KOPT-K1 (cell line): ENCODE data around the gene BHLHA9.
"Not testable (repeated sequence)": the region's sequence is repeated elsewhere in the genome, so short reads cannot be mapped to it uniquely, and the experiment has no call there.

ENCODE experiments used
- H3K27ac ChIP-seq: fragments of 200-600 bp; sonication (generic); 2 replicates; pipeline ENCODE4 v1.5.1; 2016; ENCODE audit warnings: antibody characterized with exemption, mild to moderate bottlenecking, low read depth, low read length; ENCODE audit not compliant: poor library complexity, severe bottlenecking
- H3K36me3 ChIP-seq: fragments of 200-600 bp; sonication (generic); 2 replicates; pipeline ENCODE4 v1.5.1; 2017; ENCODE audit warnings: antibody characterized with exemption, mild to moderate bottlenecking, low read length, moderate library complexity; ENCODE audit not compliant: insufficient read depth
- H3K9me3 ChIP-seq: fragments of 200-600 bp; sonication (generic); 2 replicates; pipeline ENCODE4 v1.5.1; 2017; ENCODE audit warnings: antibody characterized with exemption, low read length, mild to moderate bottlenecking; ENCODE audit not compliant: insufficient read depth, poor library complexity, severe bottlenecking

The BHLHA9 gene

DNA sequence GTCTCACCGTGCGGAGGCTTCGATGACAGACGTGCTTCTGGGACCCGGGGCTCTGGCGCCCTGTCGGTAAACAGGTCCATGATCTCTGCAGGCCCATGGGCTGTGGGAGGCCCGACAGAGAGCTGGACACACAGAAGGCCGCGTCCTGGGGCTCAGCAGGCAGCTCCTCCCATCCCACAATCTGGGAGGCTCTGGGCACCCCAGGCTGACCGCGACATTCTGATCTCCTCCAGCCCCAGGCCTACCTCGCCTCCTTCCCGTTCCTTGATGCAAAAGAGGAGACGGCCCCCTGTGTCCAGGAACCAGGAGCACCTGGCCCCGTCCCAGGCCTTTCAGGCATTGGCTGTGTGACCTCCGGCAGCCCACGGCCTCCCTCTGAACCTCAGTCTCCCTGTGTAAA is 32.5 kb downstream of the BHLHA9 start:
- H3K27ac ChIP-seq, result no peak overlapping the region
- no peaks in the 10 kb centered on the region for H3K9me3 ChIP-seq
- no peaks in the 10 kb centered on the region for H3K36me3 ChIP-seq

DNA sequence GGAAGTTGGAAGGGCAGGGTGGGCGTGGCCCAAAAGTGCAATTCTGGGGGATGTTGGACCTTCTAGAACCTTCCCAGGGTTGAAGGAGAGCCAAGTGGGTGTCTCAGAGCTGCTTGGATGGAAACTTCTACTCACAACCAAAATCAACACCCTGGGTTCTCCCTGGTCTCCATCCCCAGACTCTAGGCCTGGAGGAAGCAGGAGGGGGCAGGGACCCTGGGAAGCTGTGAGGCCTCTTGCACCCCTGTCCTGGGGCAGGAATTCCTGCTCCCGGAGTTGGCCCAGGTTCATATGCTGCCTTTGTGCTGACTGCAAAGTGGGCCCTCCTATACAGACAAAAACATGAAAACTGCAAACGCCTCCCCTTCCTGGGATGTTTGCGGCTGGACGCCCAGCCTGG is 34.3 kb downstream of the BHLHA9 start:
- no peaks in the 10 kb centered on the region for H3K9me3 ChIP-seq
- H3K36me3 ChIP-seq, result no peaks in the 10 kb centered on the region
- H3K27ac ChIP-seq, result no peak overlapping the region

- H3K9me3 ChIP-seq, result no peaks in the 10 kb centered on the region
- no peak overlapping the region for H3K27ac ChIP-seq
- H3K36me3 ChIP-seq, result no peaks in the 10 kb centered on the region
Measured at GRCh38 chr17:1304962-1305563, 34.8 kb downstream of the BHLHA9 start.

GRCh38 chr17:1307829-1308228 is 37.6 kb downstream of the BHLHA9 start:
- H3K27ac ChIP-seq, H3K36me3 ChIP-seq, H3K9me3 ChIP-seq: not testable (repeated sequence)

DNA sequence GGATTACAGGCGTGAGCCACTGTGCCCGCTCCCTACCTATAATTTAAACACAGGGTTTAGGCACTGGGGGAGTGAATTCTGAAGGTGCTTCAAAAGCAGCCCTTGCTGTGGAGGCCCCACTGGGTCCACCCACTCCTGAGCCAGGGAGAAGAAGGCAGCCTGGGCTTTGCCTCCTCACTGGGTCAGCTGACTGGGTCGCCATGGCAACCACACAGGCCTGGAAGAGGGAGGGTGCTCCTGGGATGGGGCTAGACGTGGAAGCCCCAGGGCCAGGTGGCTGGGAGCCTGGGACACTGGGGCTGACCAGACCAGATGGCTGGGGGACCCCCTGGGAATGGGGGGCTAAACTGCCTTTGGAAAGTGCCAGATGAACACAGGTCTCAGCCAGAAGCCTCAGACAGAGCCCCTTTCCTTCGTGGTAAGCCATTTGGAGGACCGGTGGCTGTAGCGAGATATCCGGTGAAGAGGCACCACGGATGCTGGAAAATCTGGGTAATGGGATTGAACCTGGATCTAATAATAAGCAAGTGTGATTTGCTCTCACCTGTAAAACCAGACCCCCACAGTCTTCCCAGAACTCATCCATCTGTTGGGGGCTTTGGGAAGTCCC is 42.1 kb downstream of the BHLHA9 start:
- H3K27ac ChIP-seq, result no peak overlapping the region
- no peaks in the 10 kb centered on the region for H3K9me3 ChIP-seq
- no peaks in the 10 kb centered on the region for H3K36me3 ChIP-seq

GRCh38 chr17:1313270-1314005 is 43.2 kb downstream of the BHLHA9 start:
- Histone ChIP-seq H3K9me3 (no peaks in the 10 kb centered on the region), H3K27ac (no peak overlapping the region), H3K36me3 (no peaks in the 10 kb centered on the region)

DNA sequence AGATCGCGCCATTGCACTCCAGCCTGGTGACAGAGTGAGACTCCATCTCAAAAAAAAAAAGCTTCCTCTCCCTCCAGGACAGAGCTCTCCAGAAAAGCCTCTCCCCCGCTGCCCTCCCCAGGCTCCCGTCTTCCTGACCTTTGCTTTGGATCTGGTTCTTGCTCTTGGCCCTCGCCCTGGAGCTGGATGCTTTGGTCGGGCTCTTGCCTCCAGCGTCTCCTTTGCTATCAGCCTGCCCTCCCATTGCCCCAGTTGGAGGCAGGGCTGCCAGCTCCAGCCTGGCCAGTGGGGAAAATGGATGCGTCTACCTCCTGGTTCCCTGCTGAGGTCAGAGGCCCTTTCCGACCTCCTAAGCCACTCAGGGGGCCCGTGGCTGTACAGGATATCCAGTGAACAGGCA is 45.2 kb downstream of the BHLHA9 start:
- no peaks in the 10 kb centered on the region for H3K36me3 ChIP-seq
- H3K9me3 ChIP-seq, result no peaks in the 10 kb centered on the region
- no peak overlapping the region for H3K27ac ChIP-seq

DNA sequence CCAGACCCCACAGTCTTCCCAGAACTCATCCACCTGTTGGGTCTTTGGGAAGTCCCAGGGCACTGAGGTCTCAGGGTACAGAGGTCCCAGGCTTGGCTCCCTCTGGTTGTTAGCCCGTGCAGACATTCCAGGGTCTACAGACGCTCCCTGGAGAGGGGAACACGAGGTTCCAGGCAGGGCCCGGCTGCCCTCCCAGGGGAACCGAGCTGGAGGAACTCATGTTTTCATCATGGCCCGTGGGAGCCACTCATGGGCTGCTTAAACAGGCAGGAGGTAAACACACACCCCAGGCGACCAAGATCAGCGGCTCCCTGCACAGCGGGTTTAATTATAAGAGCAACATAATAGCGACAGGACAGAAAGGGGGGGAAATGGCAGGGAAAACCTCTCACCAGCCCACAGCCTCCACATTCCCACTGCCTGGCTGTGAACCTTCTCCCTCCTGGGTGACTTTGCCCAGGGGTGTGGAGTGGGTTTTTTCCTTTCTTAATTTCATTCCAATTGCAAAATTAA is 45.7 kb downstream of the BHLHA9 start:
- Histone ChIP-seq H3K27ac (no peak overlapping the region), H3K9me3 (no peaks in the 10 kb centered on the region), H3K36me3 (no peaks in the 10 kb centered on the region)
